GM12891 (cell line): ENCODE data around the gene UNC119B.

Experiments used
- DNase-seq: peaks from one replicate; pipeline ENCODE4 v3.0.0; 2011; ENCODE audit warnings: low spot score; ENCODE audit not compliant: insufficient read length
- FAIRE-seq: peaks from 2 replicates; lab custom pipeline; 2011; peaks lifted over from hg19 to GRCh38; lab: Jason Lieb, UNC
- PAX5 ChIP-seq: IDR thresholded peaks from 2 replicates; pipeline ENCODE4 v1.6.1; 2011; ENCODE audit warnings: low read length, moderate library complexity, mild to moderate bottlenecking; ENCODE audit not compliant: insufficient read depth, severe bottlenecking
- POLR2A ChIP-seq: IDR thresholded peaks from 2 replicates; pipeline ENCODE4 v1.6.1; 2011; ENCODE audit warnings: low read depth, low read length, control low read depth
- POLR2AphosphoS5 ChIP-seq: IDR thresholded peaks from 2 replicates; pipeline ENCODE4 v1.6.1; 2011; ENCODE audit warnings: low read depth, low read length, control low read depth
- POU2F2 ChIP-seq: IDR thresholded peaks from 2 replicates; pipeline ENCODE4 v1.6.1; 2011; ENCODE audit warnings: low read depth, mild to moderate bottlenecking, control low read depth, low read length, moderate library complexity
- SPI1 ChIP-seq: IDR thresholded peaks from 2 replicates; pipeline ENCODE4 v1.6.1; 2011; ENCODE audit warnings: low read depth, low read length, control low read depth
- TAF1 ChIP-seq: IDR thresholded peaks from 2 replicates; pipeline ENCODE4 v1.6.1; 2011; ENCODE audit warnings: low read depth, low read length, control low read depth

Gene UNC119B

GRCh38 chr12:120688527-120689071 lies 21.7 kb upstream of the UNC119B start:
- DNase-seq (no peak), FAIRE-seq (no peak)
- no peak for TF ChIP-seq TAF1
- TF ChIP-seq POU2F2 = no peak
- no peak for TF ChIP-seq PAX5
- TF ChIP-seq POLR2AphosphoS5 = no peak
- no peak for TF ChIP-seq SPI1
- no peak for TF ChIP-seq POLR2A

GRCh38 chr12:120689397-120690082 lies 20.7 kb upstream of the UNC119B start:
- FAIRE-seq (no peak), DNase-seq (no peak)
- no peak for TF ChIP-seq PAX5
- no peak for TF ChIP-seq POLR2A
- no peak for TF ChIP-seq POLR2AphosphoS5
- TF ChIP-seq POU2F2 = no peak
- no peak for TF ChIP-seq TAF1
- no peak for TF ChIP-seq SPI1

GRCh38 chr12:120690083-120690450 lies 20.2 kb upstream of the UNC119B start:
- FAIRE-seq (no peak), DNase-seq (no peak)
- TF ChIP-seq POLR2A = no peak
- no peak for TF ChIP-seq POU2F2
- TF ChIP-seq PAX5 = no peak
- TF ChIP-seq SPI1 = no peak
- no peak for TF ChIP-seq POLR2AphosphoS5
- TF ChIP-seq TAF1 = no peak

- no peak for TF ChIP-seq POLR2AphosphoS5
- DNase-seq = no peak
- FAIRE-seq = no peak
Observed at GRCh38 chr12:120690978-120691377, 19.3 kb upstream of the UNC119B start.

- no peak for FAIRE-seq
- TF ChIP-seq POU2F2 (no peak), PAX5 (no peak), TAF1 (no peak), SPI1 (no peak), POLR2AphosphoS5 (no peak), POLR2A (no peak)
- DNase-seq = no peak
Observed at GRCh38 chr12:120692524-120693033, 17.7 kb upstream of the UNC119B start.

GRCh38 chr12:120693848-120694247 lies 16.4 kb upstream of the UNC119B start:
- no peak for DNase-seq
- no peak for TF ChIP-seq POLR2A
- no peak for TF ChIP-seq TAF1
- TF ChIP-seq SPI1 = no peak
- no peak for TF ChIP-seq PAX5
- no peak for TF ChIP-seq POLR2AphosphoS5
- TF ChIP-seq POU2F2 = no peak
- FAIRE-seq = no peak

GRCh38 chr12:120696626-120697025 lies 13.6 kb upstream of the UNC119B start:
- DNase-seq (no peak), FAIRE-seq (no peak)
- TF ChIP-seq TAF1 (no peak), POLR2AphosphoS5 (no peak), POU2F2 (no peak), POLR2A (no peak), SPI1 (no peak)

GRCh38 chr12:120697344-120697743 lies 12.9 kb upstream of the UNC119B start:
- DNase-seq (no peak), FAIRE-seq (no peak)
- no peak for TF ChIP-seq POLR2AphosphoS5
- no peak for TF ChIP-seq PAX5
- TF ChIP-seq POU2F2 = no peak
- TF ChIP-seq SPI1 = no peak
- no peak for TF ChIP-seq TAF1

- TF ChIP-seq POLR2A (no peak), TAF1 (no peak), POLR2AphosphoS5 (no peak), POU2F2 (no peak), SPI1 (no peak), PAX5 (no peak)
- DNase-seq (no peak), FAIRE-seq (no peak)
Observed at GRCh38 chr12:120698665-120699064, 11.6 kb upstream of the UNC119B start.

- no peak for FAIRE-seq
- DNase-seq = no peak
- TF ChIP-seq PAX5 = no peak
- TF ChIP-seq TAF1 = no peak
- TF ChIP-seq POLR2AphosphoS5 = no peak
- no peak for TF ChIP-seq POU2F2
- no peak for TF ChIP-seq SPI1
Observed at GRCh38 chr12:120699553-120699952, 10.7 kb upstream of the UNC119B start.
